ENCODE measurements around the gene RAB40A. TPM values are rescaled to one million over a fixed set of nuclear protein-coding genes. Genes with fewer than 3 reads are reported as not detected.

The RAB40A gene
- total and polyA plus RNA-seq, 9 of the 15 experiments (the other 6 are each of a cell fraction or from before 2014, with no cell fraction given): 0.07 to 0.15 (median 0.10) TPM; not detected in 3

- intact Hi-C loops (cut with micrococcal nuclease): no loop called here
- WGBS (ENCODE audit: insufficient coverage, low coverage, missing lambda C conversion rate): 0% methylated on average over 1 of the region's 2 CpGs
- ChIA-PET CTCF (ENCODE audit: low intra/inter-chr PET ratio) (no interaction called here), POLR2A (interaction anchor here (0.6 kb wide), 2 partner anchors 19 to 30 kb away, joined by 3 read pairs; no protein-coding TSS in a partner anchor)
- Histone ChIP-seq H3K79me2 (ENCODE audit: control insufficient read depth, insufficient read depth, low read length) (no peaks in the 10 kb centered on the region), H3K9ac (ENCODE audit: insufficient read depth in 1 of 2, low read depth in 2 of 2, low read length in 2 of 2) (no peak overlapping the region), H3K9me1 (ENCODE audit: control insufficient read depth, insufficient read depth, low read length) (no peaks in the 10 kb centered on the region), H3K9me3 (replicated peaks; ENCODE audit: control insufficient read depth, insufficient read depth, low read depth, low read length) (no peaks in the 10 kb centered on the region), H3K4me2 (ENCODE audit: insufficient read depth, low read length) (no peak overlapping the region), H3K4me3 (no peak overlapping the region), H3K27ac (ENCODE audit: extremely low read depth, low read depth, low read length) (no peak overlapping the region), H3K36me3 (ENCODE audit: control insufficient read depth, insufficient read depth, low read length) (no peaks in the 10 kb centered on the region), H2AFZ (ENCODE audit: low read depth, low read length) (no peak overlapping the region), H3K4me1 (replicated peaks in 1 of 2; ENCODE audit: control insufficient read depth in 2 of 2, insufficient read depth in 2 of 2, low read length in 2 of 2) (no peaks in the 10 kb centered on the region), H3K27me3 (ENCODE audit: control insufficient read depth in 2 of 2, insufficient read depth in 2 of 2, low read length in 2 of 2) (no peaks in the 10 kb centered on the region), H4K20me1 (replicated peaks; ENCODE audit: control insufficient read depth, insufficient read depth, low read length) (no peaks in the 10 kb centered on the region)
- TF ChIP-seq ZNF274 (IDR thresholded peaks at IDR 0.05; ENCODE audit: borderline replicate concordance, low read depth, low read length) (no peak), USF1 (CRISPR knock-in tag; IDR thresholded peaks at IDR 0.05) (no peak), RFX1 (IDR thresholded peaks at IDR 0.05) (peak; percentile 45)
- ATAC-seq: no peak
- DNase-seq (ENCODE audit: extremely low read depth in 1 of 4, low spot score in 3 of 4): no peak
- in situ Hi-C loops (cut with MboI): loop anchor here (10.0 kb wide), 1 partner anchor 290 kb away; no protein-coding TSS in a partner anchor
- no TSS peak for BruUV-seq (replicated peaks)
- FAIRE-seq: no peak
Observed at GRCh38 chrX:103524747-103525146, 5.5 kb upstream of the RAB40A start.

DNA sequence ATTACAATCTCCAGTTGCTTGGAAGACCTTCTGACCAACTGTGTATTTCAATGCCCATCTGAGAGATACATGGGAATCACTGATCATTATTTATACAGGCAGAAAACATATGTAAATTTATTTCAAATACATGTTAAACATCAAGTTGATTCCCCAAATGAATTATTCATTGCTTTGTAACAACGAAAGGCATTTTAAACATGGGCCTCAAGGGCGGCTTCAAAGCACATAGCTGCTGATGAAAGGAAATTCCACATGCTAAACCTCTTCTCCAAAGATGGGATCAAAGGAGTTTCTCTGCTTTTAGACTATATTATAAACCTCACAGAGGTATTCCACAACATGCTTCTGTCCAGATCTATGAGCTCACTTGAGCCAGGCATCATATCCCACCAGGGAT is 4.3 kb upstream of the RAB40A start:
- no peaks in the 10 kb centered on the region for H3K27me3 ChIP-seq (ENCODE audit: control insufficient read depth in 2 of 2, insufficient read depth in 2 of 2, low read length in 2 of 2)
- H3K79me2 ChIP-seq (ENCODE audit: control insufficient read depth, insufficient read depth, low read length): no peaks in the 10 kb centered on the region
- no peaks in the 10 kb centered on the region for H3K36me3 ChIP-seq (ENCODE audit: control insufficient read depth, insufficient read depth, low read length)
- in situ Hi-C loops (cut with MboI) (loop anchor here (10.0 kb wide), 1 partner anchor 291 kb away; no protein-coding TSS in a partner anchor), intact Hi-C loops (cut with micrococcal nuclease) (no loop called here)
- CTCF ChIA-PET (ENCODE audit: low intra/inter-chr PET ratio): no interaction called here
- H3K4me3 ChIP-seq: no peak overlapping the region
- no peak for FAIRE-seq
- no peak overlapping the region for H3K9ac ChIP-seq (ENCODE audit: insufficient read depth in 1 of 2, low read depth in 2 of 2, low read length in 2 of 2)
- no peaks in the 10 kb centered on the region for H3K9me1 ChIP-seq (ENCODE audit: control insufficient read depth, insufficient read depth, low read length)
- H3K4me1 ChIP-seq (replicated peaks in 1 of 2; ENCODE audit: control insufficient read depth in 2 of 2, insufficient read depth in 2 of 2, low read length in 2 of 2): no peaks in the 10 kb centered on the region
- no peak overlapping the region for H3K4me2 ChIP-seq (ENCODE audit: insufficient read depth, low read length)
- POLR2A ChIA-PET: interaction anchor here (0.7 kb wide), 1 partner anchor 16 kb away, joined by 3 read pairs; no protein-coding TSS in a partner anchor
- no peak for TF ChIP-seq ATF3 (IDR thresholded peaks at IDR 0.05)
- no peak for TF ChIP-seq ATF3 (CRISPR knock-in tag; conservative IDR thresholded peaks at IDR 0.05)
- TF ChIP-seq NR4A1 (CRISPR knock-in tag; IDR thresholded peaks at IDR 0.05): no peak
- no peak for TF ChIP-seq NR4A1 (tag; IDR thresholded peaks at IDR 0.05)
- TF ChIP-seq TGIF2 (CRISPR knock-in tag; IDR thresholded peaks at IDR 0.05): no peak
- no peak for TF ChIP-seq RBM25 (IDR thresholded peaks at IDR 0.05; ENCODE audit: low read depth, low read length, severe bottlenecking)
- no peak for TF ChIP-seq ZNF134 (CRISPR knock-in tag; conservative IDR thresholded peaks at IDR 0.05)
- no peak for TF ChIP-seq POLR3G (IDR thresholded peaks at IDR 0.05; ENCODE audit: extremely low read depth, insufficient read length, insufficient replicate concordance)
- TF ChIP-seq LEF1 (IDR thresholded peaks at IDR 0.05): no peak
- TF ChIP-seq BRF2 (IDR thresholded peaks at IDR 0.05; ENCODE audit: borderline replicate concordance, insufficient read depth, insufficient read length): no peak
- BruUV-seq (replicated peaks): no TSS peak
- H3K9me3 ChIP-seq (replicated peaks; ENCODE audit: control insufficient read depth, insufficient read depth, low read depth, low read length): no peaks in the 10 kb centered on the region
- 7% methylated on average over 2 of the region's 2 CpGs for WGBS (ENCODE audit: insufficient coverage, low coverage, missing lambda C conversion rate)
- no peak for DNase-seq (ENCODE audit: extremely low read depth in 1 of 4, low spot score in 3 of 4)
- no peaks in the 10 kb centered on the region for H4K20me1 ChIP-seq (replicated peaks; ENCODE audit: control insufficient read depth, insufficient read depth, low read length)
- H3K27ac ChIP-seq (ENCODE audit: extremely low read depth, low read depth, low read length): no peak overlapping the region
- H2AFZ ChIP-seq (ENCODE audit: low read depth, low read length): no peak overlapping the region
- no peak for ATAC-seq

Measured in K562 (cell line).